HepG2 (cell line): ENCODE measurements around the gene ARID3C. TPM values are rescaled to one million over a fixed set of nuclear protein-coding genes. Genes with fewer than 3 reads are reported as not detected.

ENCODE experiments used
- ARID2 ChIP-seq: sonication (generic); formaldehyde crosslinking; IDR thresholded peaks from 2 replicates; pipeline ENCODE4 v1.8.1; 2022; ENCODE audit warnings: mild to moderate bottlenecking, missing genetic modification reagents, borderline replicate concordance
- ATF5 ChIP-seq: sonication (generic); formaldehyde crosslinking; IDR thresholded peaks from 2 replicates; pipeline ENCODE4 v1.4.0; 2020; ENCODE audit warnings: mild to moderate bottlenecking, low read depth, missing genetic modification reagents
- CBFB ChIP-seq: sonication (generic); formaldehyde crosslinking; IDR thresholded peaks from 2 replicates; pipeline ENCODE4 v1.4.0; 2020; ENCODE audit warnings: missing genetic modification reagents
- FOSL1 ChIP-seq: sonication (generic); formaldehyde crosslinking; IDR thresholded peaks from 2 replicates; pipeline ENCODE4 v1.9.0; 2021; ENCODE audit warnings: missing genetic modification reagents, borderline replicate concordance
- FOXO1 ChIP-seq: sonication (generic); formaldehyde crosslinking; IDR thresholded peaks from 2 replicates; pipeline ENCODE4 v1.4.0; 2020; ENCODE audit warnings: missing genetic modification reagents
- HHEX ChIP-seq: IDR thresholded peaks from 2 replicates; pipeline ENCODE4 v1.6.1; 2016; ENCODE audit warnings: control low read depth
- IKZF4 ChIP-seq: sonication (generic); formaldehyde crosslinking; IDR thresholded peaks from 2 replicates; pipeline ENCODE4 v1.5.1; 2020; ENCODE audit warnings: borderline replicate concordance, mild to moderate bottlenecking, low read depth, missing genetic modification reagents; ENCODE audit errors: not compliant biosample characterization
- MATR3 ChIP-seq: sonication (generic); formaldehyde crosslinking; IDR thresholded peaks from 2 replicates; pipeline ENCODE4 v1.4.0; 2020; ENCODE audit warnings: missing genetic modification reagents
- MXI1 ChIP-seq: IDR thresholded peaks from 3 replicates; pipeline ENCODE4 v1.6.1; 2012; ENCODE audit warnings: low read depth, low read length, inconsistent platforms, borderline replicate concordance
- NBN ChIP-seq: fragments of 450-650 bp; conservative IDR thresholded peaks from 2 replicates; pipeline ENCODE4 v1.6.1; 2017
- NFE2L2 ChIP-seq: fragments of 150-350 bp; IDR thresholded peaks from 2 replicates; pipeline ENCODE4 v1.6.1; 2014; ENCODE audit warnings: low read length
- NFIB ChIP-seq: sonication (generic); formaldehyde crosslinking; IDR thresholded peaks from 2 replicates; pipeline ENCODE4 v1.9.0; 2021; ENCODE audit warnings: missing genetic modification reagents, mild to moderate bottlenecking, borderline replicate concordance
- NPAS2 ChIP-seq: sonication (generic); formaldehyde crosslinking; IDR thresholded peaks from 2 replicates; pipeline ENCODE4 v1.8.0; 2022; ENCODE audit warnings: mild to moderate bottlenecking, missing genetic modification reagents, borderline replicate concordance
- NR1H2 ChIP-seq: sonication (generic); formaldehyde crosslinking; IDR thresholded peaks from 2 replicates; pipeline ENCODE4 v1.8.1; 2022; ENCODE audit warnings: low read depth, missing genetic modification reagents, borderline replicate concordance
- RBAK ChIP-seq: sonication (generic); formaldehyde crosslinking; IDR thresholded peaks from 2 replicates; pipeline ENCODE4 v1.5.1; 2020; ENCODE audit warnings: mild to moderate bottlenecking, missing genetic modification reagents
- REXO4 ChIP-seq: sonication (generic); formaldehyde crosslinking; IDR thresholded peaks from 2 replicates; pipeline ENCODE4 v1.8.0; 2022; ENCODE audit warnings: missing genetic modification reagents, mild to moderate bottlenecking, borderline replicate concordance
- TSC22D2 ChIP-seq: sonication (generic); formaldehyde crosslinking; IDR thresholded peaks from 2 replicates; pipeline ENCODE4 v1.5.1; 2020; ENCODE audit warnings: missing genetic modification reagents, mild to moderate bottlenecking, borderline replicate concordance
- ZBTB7B ChIP-seq: sonication (generic); formaldehyde crosslinking; IDR thresholded peaks from 2 replicates; pipeline ENCODE4 v1.4.0; 2020; ENCODE audit warnings: missing genetic modification reagents
- ZFP36L1 ChIP-seq: sonication (generic); formaldehyde crosslinking; IDR thresholded peaks from 2 replicates; pipeline ENCODE4 v1.8.0; 2022; ENCODE audit warnings: mild to moderate bottlenecking, missing genetic modification reagents, moderate library complexity
- ZNF230 ChIP-seq: sonication (generic); formaldehyde crosslinking; IDR thresholded peaks from 2 replicates; pipeline ENCODE4 v1.4.0; 2020; ENCODE audit warnings: mild to moderate bottlenecking, missing genetic modification reagents
- ZNF350 ChIP-seq: sonication (generic); formaldehyde crosslinking; IDR thresholded peaks from 2 replicates; pipeline ENCODE4 v1.4.0; 2020; ENCODE audit warnings: mild to moderate bottlenecking, low read depth, missing genetic modification reagents, borderline replicate concordance
- ZNF564 ChIP-seq: sonication (generic); formaldehyde crosslinking; IDR thresholded peaks from 2 replicates; pipeline ENCODE4 v1.8.1; 2023; ENCODE audit warnings: mild to moderate bottlenecking, missing genetic modification reagents
- ZNF674 ChIP-seq: sonication (generic); formaldehyde crosslinking; IDR thresholded peaks from 2 replicates; pipeline ENCODE4 v1.5.0; 2020; ENCODE audit warnings: low read depth, mild to moderate bottlenecking, missing genetic modification reagents
- polyA plus RNA-seq, 8 experiments: library from polyadenylated mRNA; depleted of rRNA in 3 of 8; stranded (reverse) in 7 of 8; unstranded in 1 of 8; fragments of >200 nt; fragmentation: Illumina TruSeq in 4 of 8; extraction: Trizol in 4 of 8; gene quantifications; 2 replicates each; pipeline versions ENCODE4 v1.2.1 to v1.2.3, GENCODE V29; 2011 to 2016; ENCODE audit warnings: low read depth in 4 of 8, missing spikeins in 1 of 8, mixed read lengths in 1 of 8; ENCODE audit not compliant: insufficient read depth in 1 of 8
- total RNA-seq, 5 experiments: library from RNA; depleted of rRNA; stranded (reverse); fragments of >200 nt; fragmentation: Illumina TruSeq; extraction: Trizol; gene quantifications; 2 replicates each; pipeline ENCODE4 v1.2.3, GENCODE V29; 2016; ENCODE audit warnings: low read depth in 1 of 5
- TF ChIP-seq, protein P1 (sequence below): sonication (generic); formaldehyde crosslinking; IDR thresholded peaks from 2 replicates; pipeline ENCODE4 v1.5.1; 2020; ENCODE audit warnings: missing genetic modification reagents, mild to moderate bottlenecking, borderline replicate concordance
- TF ChIP-seq, protein P2 (sequence below): sonication (generic); formaldehyde crosslinking; conservative IDR thresholded peaks from 2 replicates; pipeline ENCODE4 v1.4.0; 2020; ENCODE audit warnings: mild to moderate bottlenecking, missing genetic modification reagents, moderate library complexity

ARID3C gene
- total and polyA plus RNA-seq, 2 of the 13 experiments (the other 11 are each of a cell fraction or from before 2014, with no cell fraction given), result not detected

DNA sequence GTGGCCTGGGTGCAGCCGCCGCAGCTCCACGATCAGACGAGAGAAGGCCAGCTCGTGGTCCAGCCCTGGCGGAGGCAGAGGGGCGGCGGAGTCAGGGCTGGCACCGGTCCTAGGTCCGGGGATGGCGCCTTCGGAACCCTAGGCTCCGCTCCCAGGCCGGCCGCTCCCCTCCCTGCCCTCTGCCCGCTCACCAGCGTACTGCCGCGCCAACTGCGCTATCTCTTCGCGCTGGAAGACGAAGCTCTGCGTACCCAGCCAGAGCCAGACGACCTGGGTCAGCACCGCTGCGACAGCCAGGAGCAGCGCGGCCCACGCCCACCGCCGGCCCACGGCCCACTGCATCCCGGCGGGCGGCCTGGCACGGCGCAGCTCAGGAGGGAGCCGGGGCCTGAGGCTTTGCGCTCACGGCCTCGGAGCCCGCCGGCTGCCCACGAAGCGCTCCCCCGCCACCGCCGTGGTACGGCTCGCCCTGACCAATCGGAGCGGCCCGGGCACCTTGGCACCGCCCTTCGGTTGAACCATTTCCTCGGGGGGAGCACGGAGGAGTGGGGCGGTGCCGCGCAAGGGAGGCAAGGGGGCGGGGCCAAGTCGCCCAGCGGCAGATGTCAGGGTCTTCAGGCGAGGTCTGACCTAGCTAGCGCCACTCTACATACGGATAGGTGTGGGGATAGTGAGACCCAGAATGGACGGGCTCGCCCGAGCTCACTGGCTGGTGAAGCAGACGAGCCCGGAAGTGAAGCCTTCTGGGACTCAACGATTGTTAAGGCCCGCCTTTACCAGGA is 8.7 kb upstream of the ARID3C start, which contains the start of gene SIGMAR1 (continued):
- TF ChIP-seq ZNF564 (CRISPR knock-in tag) (peak; percentile 87), MXI1 (peak; percentile 23; the same call in 1 of the 3 replicates), ZNF350 (CRISPR knock-in tag) (peak; percentile 61), RBAK (CRISPR knock-in tag) (no peak), NFIB (CRISPR knock-in tag) (peak; percentile 61; the same call in 1 of the 2 replicates), ATF5 (no peak), CBFB (CRISPR knock-in tag) (0 out of 2 replicates have a peak, but pooled peaks have one; percentile 36), NR1H2 (CRISPR knock-in tag) (no peak; the same call in 1 of the 2 replicates), ARID2 (CRISPR knock-in tag) (0 out of 2 replicates have a peak, but pooled peaks have one; percentile 48), FOXO1 (no peak), ZNF674 (no peak), NFE2L2 (no peak), ZNF230 (CRISPR knock-in tag) (no peak), FOSL1 (CRISPR knock-in tag) (no peak), IKZF4 (CRISPR knock-in tag) (no peak), ZFP36L1 (CRISPR knock-in tag) (peak; percentile 55; the same call in 1 of the 2 replicates), REXO4 (peak; percentile 91), MATR3 (CRISPR knock-in tag) (no peak), ZBTB7B (no peak), NPAS2 (CRISPR knock-in tag) (no peak; the same call in 1 of the 2 replicates), TSC22D2 (peak; percentile 57; the same call in 1 of the 2 replicates), NBN (no peak), HHEX (CRISPR knock-in tag) (no peak)
- TF ChIP-seq, protein P1, sequence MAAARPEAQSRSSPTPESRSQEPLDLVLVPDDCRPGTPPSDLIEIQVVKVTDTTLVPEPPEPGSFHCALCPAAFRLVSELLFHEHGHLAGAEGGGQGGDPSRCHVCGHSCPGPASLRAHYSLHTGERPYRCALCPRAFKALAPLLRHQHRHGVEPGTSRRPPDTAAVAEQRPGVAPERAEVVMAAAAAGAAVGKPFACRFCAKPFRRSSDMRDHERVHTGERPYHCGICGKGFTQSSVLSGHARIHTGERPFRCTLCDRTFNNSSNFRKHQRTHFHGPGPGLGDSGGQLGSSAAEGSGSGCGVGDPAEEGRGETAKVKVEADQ, result peak; percentile 92
- TF ChIP-seq, protein P2, sequence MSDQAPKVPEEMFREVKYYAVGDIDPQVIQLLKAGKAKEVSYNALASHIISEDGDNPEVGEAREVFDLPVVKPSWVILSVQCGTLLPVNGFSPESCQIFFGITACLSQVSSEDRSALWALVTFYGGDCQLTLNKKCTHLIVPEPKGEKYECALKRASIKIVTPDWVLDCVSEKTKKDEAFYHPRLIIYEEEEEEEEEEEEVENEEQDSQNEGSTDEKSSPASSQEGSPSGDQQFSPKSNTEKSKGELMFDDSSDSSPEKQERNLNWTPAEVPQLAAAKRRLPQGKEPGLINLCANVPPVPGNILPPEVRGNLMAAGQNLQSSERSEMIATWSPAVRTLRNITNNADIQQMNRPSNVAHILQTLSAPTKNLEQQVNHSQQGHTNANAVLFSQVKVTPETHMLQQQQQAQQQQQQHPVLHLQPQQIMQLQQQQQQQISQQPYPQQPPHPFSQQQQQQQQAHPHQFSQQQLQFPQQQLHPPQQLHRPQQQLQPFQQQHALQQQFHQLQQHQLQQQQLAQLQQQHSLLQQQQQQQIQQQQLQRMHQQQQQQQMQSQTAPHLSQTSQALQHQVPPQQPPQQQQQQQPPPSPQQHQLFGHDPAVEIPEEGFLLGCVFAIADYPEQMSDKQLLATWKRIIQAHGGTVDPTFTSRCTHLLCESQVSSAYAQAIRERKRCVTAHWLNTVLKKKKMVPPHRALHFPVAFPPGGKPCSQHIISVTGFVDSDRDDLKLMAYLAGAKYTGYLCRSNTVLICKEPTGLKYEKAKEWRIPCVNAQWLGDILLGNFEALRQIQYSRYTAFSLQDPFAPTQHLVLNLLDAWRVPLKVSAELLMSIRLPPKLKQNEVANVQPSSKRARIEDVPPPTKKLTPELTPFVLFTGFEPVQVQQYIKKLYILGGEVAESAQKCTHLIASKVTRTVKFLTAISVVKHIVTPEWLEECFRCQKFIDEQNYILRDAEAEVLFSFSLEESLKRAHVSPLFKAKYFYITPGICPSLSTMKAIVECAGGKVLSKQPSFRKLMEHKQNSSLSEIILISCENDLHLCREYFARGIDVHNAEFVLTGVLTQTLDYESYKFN (CRISPR knock-in tag), result peak; percentile 14; the same call in 1 of the 2 replicates
